ENCODE measurements around the gene PCCA. TPM values are rescaled to one million over a fixed set of nuclear protein-coding genes. Genes with fewer than 3 reads are reported as not detected.

The PCCA gene
- polyA plus RNA-seq, 2 of the 4 experiments (the other 2 are of a cell fraction) = 13.2 to 13.7 TPM

DNA sequence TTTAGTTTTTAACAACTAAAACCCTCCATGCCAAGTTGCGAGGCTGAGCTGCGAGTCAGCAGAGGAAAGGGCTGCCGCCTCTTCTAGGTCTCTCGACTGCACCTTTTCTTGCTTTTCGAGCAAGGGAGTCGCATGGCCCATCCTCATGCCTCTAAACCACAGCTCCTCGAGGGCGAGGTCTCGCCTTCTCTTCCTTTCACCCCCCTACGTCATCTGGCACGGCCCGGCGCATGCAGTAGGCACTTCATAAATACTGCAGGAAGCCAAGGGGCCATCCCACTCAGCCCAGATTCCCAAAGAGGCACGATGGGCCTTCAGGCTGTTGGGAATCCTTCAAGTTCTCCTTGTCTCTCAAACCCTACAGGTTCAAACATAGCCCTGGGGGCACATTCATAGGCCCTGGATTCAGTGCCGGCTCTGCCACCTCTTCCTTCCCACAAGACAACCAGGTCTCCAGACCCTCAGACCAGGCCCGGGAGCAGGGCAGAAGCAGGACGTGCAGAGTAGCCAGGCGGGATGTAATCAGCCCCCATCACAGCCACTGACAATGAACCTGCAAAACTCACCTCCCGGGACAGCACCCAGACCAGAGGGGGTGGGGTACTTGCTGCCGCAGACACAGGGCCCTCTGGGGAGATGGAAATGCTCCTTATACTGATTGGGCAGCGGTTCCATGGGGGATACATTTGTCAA lies 458.0 kb downstream of the PCCA start:
- DNase-seq (ENCODE audit: low read depth in 1 of 2, low spot score in 1 of 2) (no peak), ATAC-seq (no peak), FAIRE-seq (no peak)
- H3K4me1 ChIP-seq = no peaks in the 10 kb centered on the region
- H3K9me3 ChIP-seq = no peaks in the 10 kb centered on the region
- H3K4me2 ChIP-seq = no peak overlapping the region
- TF ChIP-seq TFCP2L1 (CRISPR knock-in tag; IDR thresholded peaks at IDR 0.05) (no peak), ZC3H11A (IDR thresholded peaks at IDR 0.05) (no peak), REST (IDR thresholded peaks at IDR 0.05) (no peak), FOSL2 (IDR thresholded peaks at IDR 0.05) (no peak), FOSL2 (CRISPR knock-in tag; IDR thresholded peaks at IDR 0.05) (no peak), KDM1A (IDR thresholded peaks at IDR 0.05; ENCODE audit: low read depth) (no peak), RCOR1 (IDR thresholded peaks at IDR 0.05; ENCODE audit: low read depth, low read length) (no peak), SMC3 (IDR thresholded peaks at IDR 0.05) (no peak), NFE2L2 (conservative IDR thresholded peaks at IDR 0.05; ENCODE audit: low read length) (no peak), HEYL (CRISPR knock-in tag; IDR thresholded peaks at IDR 0.05) (no peak)
- H3K27ac ChIP-seq = no peak overlapping the region
- ChIA-PET CTCF (no interaction called here), POLR2A (no interaction called here)
- WGBS (ENCODE audit: missing lambda C conversion rate) = 90% methylated on average over 15 of the region's 21 CpGs
- no peak overlapping the region for H3K4me3 ChIP-seq

DNA sequence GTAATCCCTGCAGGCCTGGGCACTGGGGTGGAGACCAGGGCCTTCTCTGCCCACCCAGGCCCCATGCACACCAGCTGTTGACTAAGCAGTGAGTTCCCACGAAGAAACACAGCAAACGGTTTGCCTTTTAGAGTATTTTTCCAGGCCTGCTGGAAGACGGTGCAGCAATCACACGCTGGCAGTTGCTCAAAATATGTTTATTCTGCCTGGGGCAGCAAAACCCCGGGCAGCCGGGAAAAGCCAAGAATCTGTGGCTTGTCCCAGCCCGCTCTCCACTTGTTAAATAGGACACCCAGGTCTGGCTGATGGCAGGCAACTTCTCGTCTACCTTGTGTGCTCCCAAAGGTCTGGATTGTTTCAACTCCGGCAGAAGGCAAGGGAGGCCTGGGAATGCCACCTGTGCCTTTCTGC lies 458.9 kb downstream of the PCCA start:
- Histone ChIP-seq H3K4me2 (no peak overlapping the region), H3K9me3 (no peaks in the 10 kb centered on the region), H3K4me1 (no peaks in the 10 kb centered on the region), H3K27ac (no peak overlapping the region), H3K4me3 (no peak overlapping the region)
- ATAC-seq = no peak
- FAIRE-seq = no peak
- TF ChIP-seq KDM5A (IDR thresholded peaks at IDR 0.05) (no peak), HOXB13 (CRISPR knock-in tag; IDR thresholded peaks at IDR 0.05; ENCODE audit: low read depth) (no peak), FOXS1 (CRISPR knock-in tag; IDR thresholded peaks at IDR 0.05) (no peak)
- TF ChIP-seq, protein P1, sequence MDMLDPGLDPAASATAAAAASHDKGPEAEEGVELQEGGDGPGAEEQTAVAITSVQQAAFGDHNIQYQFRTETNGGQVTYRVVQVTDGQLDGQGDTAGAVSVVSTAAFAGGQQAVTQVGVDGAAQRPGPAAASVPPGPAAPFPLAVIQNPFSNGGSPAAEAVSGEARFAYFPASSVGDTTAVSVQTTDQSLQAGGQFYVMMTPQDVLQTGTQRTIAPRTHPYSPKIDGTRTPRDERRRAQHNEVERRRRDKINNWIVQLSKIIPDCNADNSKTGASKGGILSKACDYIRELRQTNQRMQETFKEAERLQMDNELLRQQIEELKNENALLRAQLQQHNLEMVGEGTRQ (IDR thresholded peaks at IDR 0.05) = no peak
- ChIA-PET CTCF (no interaction called here), POLR2A (no interaction called here)
- DNase-seq (ENCODE audit: low read depth in 1 of 2, low spot score in 1 of 2) = no peak
- WGBS (ENCODE audit: missing lambda C conversion rate) = 77% methylated on average over 7 of the region's 9 CpGs

DNA sequence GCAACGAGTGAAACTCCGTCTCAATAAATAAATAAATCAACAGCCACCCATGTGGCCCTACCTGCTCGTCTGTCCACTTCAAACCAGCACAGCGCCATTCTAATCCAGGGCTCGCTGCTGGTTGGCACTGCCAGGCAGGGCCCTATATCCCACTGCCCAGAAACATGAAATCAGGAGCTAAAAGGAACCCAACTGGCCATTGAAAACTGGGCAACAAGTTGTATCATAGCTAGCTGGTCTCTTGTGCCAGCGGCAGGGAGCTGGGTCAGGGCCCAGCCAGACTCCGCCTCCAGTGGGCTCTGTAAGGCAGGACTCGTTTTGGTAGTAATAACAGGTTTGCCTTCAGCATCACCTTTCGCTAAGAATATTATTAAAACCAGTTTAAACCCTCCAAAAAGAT lies 460.4 kb downstream of the PCCA start:
- H3K4me3 ChIP-seq = no peak overlapping the region
- ATAC-seq (no peak), FAIRE-seq (no peak), DNase-seq (ENCODE audit: low read depth in 1 of 2, low spot score in 1 of 2) (no peak)
- no peaks in the 10 kb centered on the region for H3K9me3 ChIP-seq
- 85% methylated on average over 9 of the region's 9 CpGs for WGBS (ENCODE audit: missing lambda C conversion rate)
- H3K27ac ChIP-seq = no peak overlapping the region
- H3K4me1 ChIP-seq = no peaks in the 10 kb centered on the region
- no peak for TF ChIP-seq KDM1A (IDR thresholded peaks at IDR 0.05; ENCODE audit: low read depth)
- TF ChIP-seq HEYL (CRISPR knock-in tag; IDR thresholded peaks at IDR 0.05) = no peak
- no peak for TF ChIP-seq PBX3 (IDR thresholded peaks at IDR 0.05)
- TF ChIP-seq CEBPB (IDR thresholded peaks at IDR 0.05) = no peak
- TF ChIP-seq SREBF2 (IDR thresholded peaks at IDR 0.05) = no peak
- TF ChIP-seq GATA3 (IDR thresholded peaks at IDR 0.05; ENCODE audit: borderline replicate concordance) = no peak
- no peak for TF ChIP-seq RCOR1 (IDR thresholded peaks at IDR 0.05; ENCODE audit: low read depth, low read length)
- no peak for TF ChIP-seq EP300 (IDR thresholded peaks at IDR 0.05)
- TF ChIP-seq TFCP2L1 (CRISPR knock-in tag; IDR thresholded peaks at IDR 0.05) = no peak
- no peak for TF ChIP-seq ZFP36 (IDR thresholded peaks at IDR 0.05; ENCODE audit: borderline replicate concordance, partially characterized antibody)
- TF ChIP-seq, protein P2, sequence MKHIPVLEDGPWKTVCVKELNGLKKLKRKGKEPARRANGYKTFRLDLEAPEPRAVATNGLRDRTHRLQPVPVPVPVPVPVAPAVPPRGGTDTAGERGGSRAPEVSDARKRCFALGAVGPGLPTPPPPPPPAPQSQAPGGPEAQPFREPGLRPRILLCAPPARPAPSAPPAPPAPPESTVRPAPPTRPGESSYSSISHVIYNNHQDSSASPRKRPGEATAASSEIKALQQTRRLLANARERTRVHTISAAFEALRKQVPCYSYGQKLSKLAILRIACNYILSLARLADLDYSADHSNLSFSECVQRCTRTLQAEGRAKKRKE (CRISPR knock-in tag; IDR thresholded peaks at IDR 0.05; ENCODE audit: low read depth) = no peak
- no peak for TF ChIP-seq EHF (CRISPR knock-in tag; IDR thresholded peaks at IDR 0.05)
- no peak for TF ChIP-seq RNF2 (IDR thresholded peaks at IDR 0.05; ENCODE audit: borderline replicate concordance, low read depth)
- no peak for TF ChIP-seq ZC3H11A (IDR thresholded peaks at IDR 0.05)
- no peak overlapping the region for H3K4me2 ChIP-seq
- CTCF ChIA-PET = no interaction called here
- POLR2A ChIA-PET = no interaction called here

All from A549 (cell line).